ENCODE measurements around the gene AEBP1.

DNA sequence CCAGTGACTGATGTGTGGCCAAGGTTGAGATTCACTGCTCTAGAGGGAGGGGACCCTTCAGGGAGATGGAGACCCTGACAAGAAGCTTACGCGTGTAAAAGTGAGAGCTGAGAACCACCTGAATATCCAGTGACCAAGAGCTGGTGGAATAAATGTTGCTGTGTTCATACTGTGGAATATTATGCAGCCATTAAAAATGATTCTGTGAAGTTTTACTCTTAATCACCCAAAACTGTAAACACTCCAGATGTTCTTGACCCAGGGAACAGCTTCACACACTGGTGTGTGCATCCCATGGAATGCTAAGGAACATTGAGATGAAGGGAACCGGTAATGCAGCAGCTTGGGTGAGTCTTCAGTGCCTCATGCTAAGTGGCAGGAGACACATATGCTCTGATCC is 17.5 kb upstream of the AEBP1 start:
- TF ChIP-seq CTCF (IDR thresholded peaks at IDR 0.05) (no peak), POLR2A (IDR thresholded peaks at IDR 0.05) (no peak)
